CD4-positive, alpha-beta T cell treated with Interleukin-15 for 4 hours (primary cell): ENCODE measurements around the gene FDX2.
"Not testable (repeated sequence)": the region's sequence is repeated elsewhere in the genome, so short reads cannot be mapped to it uniquely, and the experiment has no call there.

ENCODE experiments used
- DNase-seq: peaks from one replicate; pipeline ENCODE4 v3.0.0-alpha.2; 2020; ENCODE audit warnings: low spot score

FDX2 gene

GRCh38 chr19:10284065-10284959 is 31.5 kb downstream of the FDX2 start:
- no peak for DNase-seq

DNA sequence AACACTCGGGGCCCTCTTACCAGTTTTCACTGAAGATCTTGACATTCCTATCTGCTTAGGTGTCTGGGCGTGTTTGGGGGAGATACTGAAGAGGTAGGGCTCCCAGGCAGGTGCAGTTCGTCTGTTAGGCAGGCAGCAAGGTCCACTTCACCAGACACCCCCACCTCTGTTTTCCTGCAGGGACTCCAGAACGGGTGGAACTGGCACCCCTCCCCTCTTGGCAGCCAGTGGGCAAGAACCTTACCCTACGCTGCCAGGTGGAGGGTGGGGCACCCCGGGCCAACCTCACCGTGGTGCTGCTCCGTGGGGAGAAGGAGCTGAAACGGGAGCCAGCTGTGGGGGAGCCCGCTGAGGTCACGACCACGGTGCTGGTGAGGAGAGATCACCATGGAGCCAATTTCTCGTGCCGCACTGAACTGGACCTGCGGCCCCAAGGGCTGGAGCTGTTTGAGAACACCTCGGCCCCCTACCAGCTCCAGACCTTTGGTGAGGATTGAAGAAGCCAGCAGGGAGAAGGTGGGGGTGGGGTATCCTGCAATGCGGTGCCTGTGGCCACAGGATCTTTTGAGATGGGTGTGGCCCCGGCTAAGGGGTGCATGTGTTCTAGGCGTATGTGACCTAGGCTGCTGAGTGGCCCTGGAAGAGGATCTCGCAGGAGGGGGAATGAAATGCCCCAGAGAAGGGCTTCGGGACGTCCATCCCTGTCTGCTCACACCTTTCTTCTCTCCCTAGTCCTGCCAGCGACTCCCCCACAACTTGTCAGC is 32.3 kb downstream of the FDX2 start:
- no peak for DNase-seq

DNA sequence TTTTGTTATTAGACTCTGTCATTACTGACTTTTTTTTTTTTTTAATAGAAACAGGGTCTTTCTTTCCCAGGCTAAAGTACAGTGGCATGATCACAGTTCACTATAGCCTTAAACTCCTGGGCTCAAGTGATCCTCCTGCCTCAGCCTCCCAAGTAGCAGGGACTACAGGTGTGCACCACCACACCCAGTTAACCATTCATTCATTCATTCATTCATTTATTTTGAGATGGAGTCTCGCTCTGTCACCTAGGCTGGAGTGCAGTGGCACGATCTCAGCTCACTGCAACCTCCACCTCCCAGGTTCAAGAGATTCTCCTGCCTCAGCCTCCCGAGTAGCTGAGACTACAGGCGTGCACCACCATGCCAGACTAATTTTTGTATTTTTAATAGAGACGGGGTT is 33.8 kb downstream of the FDX2 start:
- not testable (repeated sequence) for DNase-seq

DNA sequence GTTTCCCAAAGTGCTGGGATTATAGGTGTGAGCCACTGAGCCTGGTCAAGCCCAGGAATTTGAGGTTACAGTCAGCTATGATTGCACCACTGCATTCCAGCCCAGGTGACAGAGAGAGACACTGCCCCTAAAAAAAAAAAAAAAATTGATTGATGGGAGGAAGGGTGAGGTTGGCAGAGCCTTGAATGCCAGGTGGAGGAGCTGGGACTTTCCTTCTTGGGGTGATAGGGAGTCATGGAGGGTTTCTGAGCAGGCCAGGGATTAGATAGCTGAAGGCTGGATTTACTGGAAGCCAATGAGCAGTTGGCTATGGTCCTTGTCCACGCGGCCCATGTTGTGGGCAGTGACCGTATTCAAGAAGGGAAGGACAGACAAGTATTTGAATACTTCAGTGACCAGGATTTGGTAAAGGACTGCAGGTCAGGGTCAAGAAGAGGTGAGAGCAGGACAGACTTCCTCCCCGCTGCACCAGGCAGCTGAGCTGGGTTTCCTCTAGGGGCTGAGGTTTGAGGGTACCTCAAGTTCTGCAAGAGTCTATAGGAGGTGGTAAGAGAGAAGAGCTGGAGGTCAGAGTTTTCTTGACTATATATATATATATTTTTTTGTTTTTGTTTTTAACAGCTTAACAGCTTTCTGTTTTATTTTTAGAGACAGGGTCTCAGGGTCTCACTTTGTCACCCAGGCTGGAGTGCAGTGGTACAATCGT is 35.9 kb downstream of the FDX2 start:
- DNase-seq = no peak

DNA sequence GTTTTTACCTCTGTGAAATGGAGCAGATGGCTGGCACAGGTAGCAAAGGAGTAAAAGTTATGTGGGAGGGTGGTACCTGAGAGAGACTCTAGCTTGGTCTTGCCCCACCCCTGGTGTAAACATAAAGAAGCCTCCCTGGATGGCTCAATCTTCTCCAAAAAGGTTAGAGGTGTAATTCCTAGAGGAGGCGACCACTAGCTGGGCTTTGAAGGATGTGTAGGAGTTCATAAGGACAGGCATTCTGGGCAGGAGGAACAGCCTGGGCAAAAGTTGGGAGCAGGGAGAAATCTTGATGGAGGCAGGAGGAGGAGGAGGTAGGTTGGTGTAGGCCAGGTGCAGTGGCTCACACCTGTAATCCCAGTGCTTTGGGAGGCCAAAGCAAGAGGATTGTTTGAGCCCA is 36.9 kb downstream of the FDX2 start:
- DNase-seq = no peak

DNA sequence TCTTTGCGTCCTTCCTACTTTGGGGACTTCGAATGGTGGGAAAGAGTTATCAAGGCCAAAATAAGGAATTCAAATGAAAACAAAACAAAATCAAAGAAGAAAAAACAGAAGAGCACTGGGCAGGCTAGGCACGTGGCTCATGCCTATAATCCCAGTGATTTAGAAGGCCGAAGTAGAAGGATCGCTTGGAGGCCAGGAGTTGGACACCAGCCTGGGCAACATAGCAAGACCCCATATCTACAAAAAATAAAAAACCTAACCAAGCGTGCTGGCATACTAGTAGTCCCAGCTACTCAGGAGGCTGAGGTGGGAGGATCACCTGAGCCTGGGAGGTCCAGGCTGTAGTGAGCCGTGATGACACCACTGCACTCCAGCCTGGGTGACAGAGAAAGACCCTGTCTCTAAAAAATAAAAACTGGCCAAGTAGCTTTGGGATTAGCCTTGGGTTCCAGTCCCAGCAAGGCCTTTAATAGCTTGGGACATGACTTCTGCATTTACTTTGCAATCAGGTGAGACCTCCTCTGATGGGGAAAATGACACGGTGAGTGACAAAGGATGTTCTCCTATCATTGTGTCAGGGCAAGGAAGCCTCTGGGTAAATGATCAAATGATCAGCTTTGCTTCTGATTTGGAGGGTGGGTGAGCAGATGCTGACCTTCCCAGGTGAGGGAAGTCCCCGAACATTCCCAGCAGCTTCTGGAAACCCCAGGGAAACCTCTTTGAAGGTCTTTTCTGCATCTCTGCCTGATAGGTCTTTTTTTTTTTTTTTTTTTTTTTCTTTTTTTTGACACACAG is 37.8 kb downstream of the FDX2 start:
- DNase-seq = no peak

GRCh38 chr19:10274589-10274988 is 41.2 kb downstream of the FDX2 start:
- DNase-seq = no peak

- DNase-seq = no peak
Measured at GRCh38 chr19:10271543-10272086, 44.2 kb downstream of the FDX2 start.

DNA sequence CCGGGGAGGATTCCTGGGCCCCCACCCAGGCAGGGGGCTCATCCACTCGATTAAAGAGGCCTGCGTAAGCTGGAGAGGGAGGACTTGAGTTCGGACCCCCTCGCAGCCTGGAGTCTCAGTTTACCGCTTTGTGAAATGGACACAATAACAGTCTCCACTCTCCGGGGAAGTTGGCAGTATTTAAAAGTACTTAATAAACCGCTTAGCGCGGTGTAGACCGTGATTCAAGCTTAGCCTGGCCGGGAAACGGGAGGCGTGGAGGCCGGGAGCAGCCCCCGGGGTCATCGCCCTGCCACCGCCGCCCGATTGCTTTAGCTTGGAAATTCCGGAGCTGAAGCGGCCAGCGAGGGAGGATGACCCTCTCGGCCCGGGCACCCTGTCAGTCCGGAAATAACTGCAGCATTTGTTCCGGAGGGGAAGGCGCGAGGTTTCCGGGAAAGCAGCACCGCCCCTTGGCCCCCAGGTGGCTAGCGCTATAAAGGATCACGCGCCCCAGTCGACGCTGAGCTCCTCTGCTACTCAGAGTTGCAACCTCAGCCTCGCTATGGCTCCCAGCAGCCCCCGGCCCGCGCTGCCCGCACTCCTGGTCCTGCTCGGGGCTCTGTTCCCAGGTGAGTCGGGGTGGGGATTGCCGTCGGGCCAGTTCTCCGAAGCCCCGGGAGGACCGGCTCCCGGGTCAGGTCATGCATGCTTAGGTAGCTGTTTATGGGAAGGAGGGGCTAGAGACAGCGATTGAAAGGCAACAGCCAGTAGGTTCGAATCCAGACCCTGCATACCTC is 45.0 kb downstream of the FDX2 start, which contains the start of gene ICAM1:
Gene ICAM1 (plus strand): TSS at position 505 of the 779 bp plus-strand sequence. CDS start 40 bp downstream, at position 545.
- peak; percentile 71 for DNase-seq

GRCh38 chr19:10270180-10270615 is 45.6 kb downstream of the FDX2 start:
- peak; percentile 66 for DNase-seq

DNA sequence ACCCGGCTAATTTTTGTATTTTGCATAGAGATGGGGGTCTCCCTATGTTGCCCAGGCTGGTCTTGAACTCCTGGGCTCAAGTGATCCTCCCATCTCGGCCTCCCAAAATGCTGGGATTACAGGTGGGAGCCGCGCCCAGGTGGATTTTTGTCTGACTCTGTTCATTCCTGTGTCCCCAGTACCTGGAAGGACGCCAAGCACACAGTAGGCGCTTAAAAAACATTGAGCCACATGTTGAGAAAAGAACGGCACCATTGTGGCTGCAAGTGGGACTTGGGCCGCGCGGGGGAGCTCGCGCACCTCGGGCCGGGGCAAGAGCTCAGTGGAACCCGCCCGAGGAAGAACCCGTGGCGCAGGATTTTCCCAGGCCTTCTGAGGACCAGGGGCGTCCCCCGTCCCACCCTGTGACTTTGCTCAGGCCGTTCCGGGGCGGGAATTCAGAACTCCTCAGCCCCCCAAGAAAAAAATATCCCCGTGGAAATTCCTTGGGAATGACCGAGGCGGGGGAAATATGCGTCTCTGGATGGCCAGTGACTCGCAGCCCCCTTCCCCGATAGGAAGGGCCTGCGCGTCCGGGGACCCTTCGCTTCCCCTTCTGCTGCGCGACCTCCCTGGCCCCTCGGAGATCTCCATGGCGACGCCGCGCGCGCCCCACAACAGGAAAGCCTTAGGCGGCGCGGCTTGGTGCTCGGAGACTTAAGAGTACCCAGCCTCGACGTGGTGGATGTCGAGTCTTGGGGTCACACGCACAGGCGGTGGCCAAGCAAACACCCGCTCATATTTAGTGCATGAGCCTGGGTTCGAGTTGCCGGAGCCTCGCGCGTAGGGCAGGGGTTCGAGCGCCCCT is 46.3 kb downstream of the FDX2 start:
- peak; percentile 89 for DNase-seq

- no peak for DNase-seq
Measured at GRCh38 chr19:10268071-10268470, 47.7 kb downstream of the FDX2 start.

- DNase-seq = no peak
Measured at GRCh38 chr19:10266706-10267105, 49.1 kb downstream of the FDX2 start.

GRCh38 chr19:10262771-10263170 is 53.0 kb downstream of the FDX2 start:
- no peak for DNase-seq

DNA sequence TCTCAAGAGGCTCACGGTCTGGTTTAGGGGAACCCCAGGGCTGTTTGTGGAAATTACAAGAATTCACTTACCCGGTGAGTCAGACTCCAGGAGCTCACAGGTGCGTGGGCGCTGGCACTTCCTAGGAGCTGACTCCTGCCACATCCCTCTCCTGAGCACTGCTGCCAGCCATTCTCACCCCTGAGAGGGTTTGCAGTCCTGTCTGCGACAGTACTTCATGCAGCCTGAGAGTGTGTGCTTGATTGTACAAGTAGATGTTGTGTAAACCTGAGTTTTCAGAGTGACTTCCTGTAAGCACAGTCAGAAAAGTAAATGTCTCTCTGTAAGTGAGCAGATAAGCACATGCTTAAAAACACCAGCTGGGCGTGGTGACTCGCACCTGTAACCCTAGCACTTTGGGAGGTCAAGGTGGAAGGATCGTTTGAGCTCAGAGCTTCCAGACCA is 55.7 kb downstream of the FDX2 start:
- peak; percentile 69 for DNase-seq
